LNCAP (cell line): ENCODE results near the gene EXOC2.

Source experiments
- TF ChIP-seq, protein P1 (sequence below): fragments of 450-650 bp; IDR thresholded peaks from 2 replicates; pipeline ENCODE4 v1.5.1; 2017; ENCODE audit warnings: mild to moderate bottlenecking

EXOC2 gene

DNA sequence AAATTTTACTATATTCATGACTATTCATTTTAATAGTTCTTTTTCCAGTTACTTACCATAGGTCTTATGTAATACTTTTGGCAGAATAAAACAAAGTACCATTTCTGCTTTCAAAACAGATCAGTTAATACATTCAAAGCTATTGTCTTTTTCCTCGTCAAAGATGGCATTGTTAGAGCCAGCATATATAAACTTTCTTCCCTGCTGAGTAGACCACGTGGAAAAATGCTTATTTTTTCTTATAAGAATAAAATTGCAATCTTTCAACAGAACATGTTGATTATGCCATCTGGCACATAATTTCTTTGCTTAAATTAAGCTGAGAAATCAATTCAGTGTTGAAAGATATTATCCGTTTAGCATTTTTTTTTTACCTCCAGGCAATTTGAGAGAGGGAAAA lies 34.9 kb upstream of the EXOC2 start:
- TF ChIP-seq, protein P1, sequence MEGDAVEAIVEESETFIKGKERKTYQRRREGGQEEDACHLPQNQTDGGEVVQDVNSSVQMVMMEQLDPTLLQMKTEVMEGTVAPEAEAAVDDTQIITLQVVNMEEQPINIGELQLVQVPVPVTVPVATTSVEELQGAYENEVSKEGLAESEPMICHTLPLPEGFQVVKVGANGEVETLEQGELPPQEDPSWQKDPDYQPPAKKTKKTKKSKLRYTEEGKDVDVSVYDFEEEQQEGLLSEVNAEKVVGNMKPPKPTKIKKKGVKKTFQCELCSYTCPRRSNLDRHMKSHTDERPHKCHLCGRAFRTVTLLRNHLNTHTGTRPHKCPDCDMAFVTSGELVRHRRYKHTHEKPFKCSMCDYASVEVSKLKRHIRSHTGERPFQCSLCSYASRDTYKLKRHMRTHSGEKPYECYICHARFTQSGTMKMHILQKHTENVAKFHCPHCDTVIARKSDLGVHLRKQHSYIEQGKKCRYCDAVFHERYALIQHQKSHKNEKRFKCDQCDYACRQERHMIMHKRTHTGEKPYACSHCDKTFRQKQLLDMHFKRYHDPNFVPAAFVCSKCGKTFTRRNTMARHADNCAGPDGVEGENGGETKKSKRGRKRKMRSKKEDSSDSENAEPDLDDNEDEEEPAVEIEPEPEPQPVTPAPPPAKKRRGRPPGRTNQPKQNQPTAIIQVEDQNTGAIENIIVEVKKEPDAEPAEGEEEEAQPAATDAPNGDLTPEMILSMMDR = no peak

DNA sequence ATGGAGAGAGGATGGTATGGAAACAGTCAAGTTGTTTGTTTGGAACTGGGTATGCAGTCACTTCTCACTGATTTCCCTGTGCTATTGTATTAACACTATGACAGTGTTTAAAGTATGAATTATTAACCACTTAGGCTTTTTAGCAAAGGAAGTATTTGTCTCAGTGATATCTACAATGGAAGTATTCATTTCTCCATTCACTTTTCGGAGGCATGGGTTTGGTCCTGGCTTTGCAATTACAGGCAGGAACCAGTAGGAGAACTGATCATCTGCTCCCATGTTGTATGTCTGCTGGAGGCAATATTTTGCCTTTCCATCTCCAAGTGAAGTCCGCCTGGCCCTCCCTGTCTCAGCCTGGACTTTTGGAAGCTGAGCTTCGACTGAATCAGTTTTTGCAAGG lies 30.6 kb upstream of the EXOC2 start:
- TF ChIP-seq, protein P1 = no peak

DNA sequence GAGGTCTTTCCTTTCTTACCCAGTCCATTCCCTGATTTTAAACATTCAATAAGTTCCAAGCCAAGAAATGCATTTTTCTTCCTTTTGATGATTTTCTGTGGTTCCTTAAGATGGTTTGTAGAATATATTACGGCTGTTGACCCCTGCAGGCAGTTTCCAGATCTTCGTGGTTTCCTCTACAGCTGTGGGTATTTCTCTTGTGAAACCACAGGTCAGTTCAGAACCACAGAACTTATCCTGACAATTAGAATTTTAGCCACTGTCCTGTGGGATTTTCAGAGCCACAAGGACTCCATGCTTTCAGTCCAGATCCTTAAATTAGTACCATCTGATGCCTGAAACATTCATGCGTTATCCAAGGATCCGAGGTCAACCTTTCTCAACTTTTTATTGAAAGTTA lies 29.7 kb upstream of the EXOC2 start:
- TF ChIP-seq, protein P1 = no peak

DNA sequence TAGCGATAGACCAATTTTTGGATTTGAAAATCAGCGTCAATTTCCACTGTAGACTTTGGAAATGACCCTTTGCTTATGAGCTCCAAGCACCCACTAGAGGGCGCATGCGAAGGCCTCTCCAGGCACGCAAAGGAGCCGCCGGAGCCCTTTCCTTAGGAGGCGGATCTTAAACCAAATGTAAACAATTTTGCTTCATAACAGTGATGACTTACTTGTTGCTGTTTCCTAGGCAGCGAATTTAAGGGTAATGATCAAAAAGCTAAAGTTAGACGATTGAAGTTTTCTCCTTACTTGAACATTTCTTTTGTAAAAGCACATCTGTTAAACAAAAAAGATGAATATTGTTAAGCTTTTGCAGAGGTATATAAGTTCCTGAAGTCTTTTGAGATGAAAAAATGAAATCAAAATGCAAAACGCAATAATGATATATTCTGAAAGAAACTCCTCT lies 29.2 kb upstream of the EXOC2 start:
- TF ChIP-seq, protein P1 = peak; percentile 86

DNA sequence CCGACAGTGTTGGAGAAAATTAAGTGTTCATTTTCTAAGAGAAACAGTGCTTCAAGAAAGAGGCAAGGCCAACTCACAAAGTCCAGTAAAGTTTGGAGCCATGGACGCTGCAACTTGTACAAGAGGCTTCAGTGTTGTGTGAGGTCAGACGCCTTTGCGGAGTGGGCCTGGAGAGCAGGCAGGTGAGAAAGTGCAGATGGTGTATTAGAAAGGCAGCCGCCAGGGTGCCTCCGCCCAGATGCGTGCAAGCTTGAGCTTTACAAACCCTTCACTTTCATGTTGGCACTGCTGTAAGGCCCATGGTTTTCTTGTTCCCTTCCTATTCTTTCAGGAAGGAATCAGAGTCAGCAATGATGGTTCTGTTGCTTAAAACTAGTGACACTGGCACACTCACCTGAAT lies 25.4 kb upstream of the EXOC2 start:
- TF ChIP-seq, protein P1 = no peak

DNA sequence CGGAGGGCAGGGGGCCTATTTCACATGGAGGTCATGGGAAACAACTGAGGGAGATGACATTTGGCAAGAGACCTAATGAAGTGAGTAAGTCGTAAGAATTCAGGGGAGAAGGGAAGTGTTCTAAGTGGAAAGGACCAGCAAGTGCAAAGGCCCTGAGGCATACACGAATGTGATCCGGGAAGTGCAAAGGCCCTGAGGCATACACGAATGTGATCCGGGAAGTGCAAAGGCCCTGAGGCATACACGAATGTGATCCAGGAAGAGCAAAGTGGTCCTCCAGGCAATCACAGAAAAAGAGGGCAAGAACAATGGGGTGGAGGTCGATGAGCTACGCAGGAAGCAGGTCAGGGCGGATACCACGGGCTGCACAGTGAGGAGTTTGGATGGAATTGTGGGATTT lies 24.2 kb upstream of the EXOC2 start:
- TF ChIP-seq, protein P1 = no peak

DNA sequence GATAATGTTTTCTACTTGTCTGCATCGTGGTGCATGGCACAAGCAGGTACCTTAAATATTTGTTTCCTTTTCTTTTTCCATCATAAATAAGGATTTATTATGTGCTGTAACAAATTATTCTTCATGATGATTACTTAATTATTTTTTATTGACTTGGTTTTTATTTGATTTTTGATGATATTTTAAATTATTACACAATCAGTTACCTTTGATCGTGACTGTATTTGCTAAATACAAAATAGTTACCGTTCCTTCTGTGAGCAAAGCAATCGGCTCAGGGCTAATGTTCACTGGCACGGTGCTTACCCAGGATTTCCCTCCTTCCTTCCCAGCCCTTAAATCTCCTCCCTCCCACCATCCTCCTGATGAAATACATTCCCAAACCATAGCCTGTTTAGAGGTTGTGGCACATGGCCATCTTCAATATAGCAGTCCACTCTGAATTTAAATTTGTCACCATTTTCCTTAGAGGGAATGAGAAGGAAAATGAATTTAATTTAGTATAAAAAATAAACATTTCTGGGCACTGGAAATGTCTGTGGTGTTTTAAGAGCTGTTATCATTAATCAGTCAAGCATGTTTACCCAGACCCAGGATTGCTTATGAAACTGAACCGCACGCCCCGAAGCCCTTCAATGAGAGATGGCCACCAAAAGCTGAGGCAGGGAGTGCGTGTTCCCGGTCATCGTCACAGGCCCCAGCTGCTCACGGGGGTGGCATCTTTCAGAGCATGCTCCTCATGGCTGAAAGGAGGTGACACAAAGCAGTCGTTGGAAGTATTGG lies 23.0 kb upstream of the EXOC2 start:
- TF ChIP-seq, protein P1 = no peak
